NOMO-1 treated with DMSO at 0.1 percent for 48 hours (cell line): ENCODE results near the gene ZNF232.
"Not testable (repeated sequence)": the region's sequence is repeated elsewhere in the genome, so short reads cannot be mapped to it uniquely, and the experiment has no call there.

Source experiments
- DNase-seq: peaks from one replicate; lab custom pipeline; 2025; ENCODE audit not compliant: unreplicated experiment; lab: John Stamatoyannopoulos, UW

ZNF232 gene

GRCh38 chr17:5130261-5130660 is 18.6 kb upstream of the ZNF232 start:
- DNase-seq, result not testable (repeated sequence)

GRCh38 chr17:5129770-5130169 is 18.1 kb upstream of the ZNF232 start:
- not testable (repeated sequence) for DNase-seq

- DNase-seq, result no peak
These were observed 17.3 kb upstream of the ZNF232 start for GRCh38 chr17:5128905-5129535.

GRCh38 chr17:5128387-5128786 is 16.7 kb upstream of the ZNF232 start:
- not testable (repeated sequence) for DNase-seq

GRCh38 chr17:5127910-5128309 is 16.2 kb upstream of the ZNF232 start:
- no peak for DNase-seq

- DNase-seq, result no peak
These were observed 15.2 kb upstream of the ZNF232 start for GRCh38 chr17:5126719-5127488.

- DNase-seq, result not testable (repeated sequence)
These were observed 13.2 kb upstream of the ZNF232 start for GRCh38 chr17:5124896-5125295.

GRCh38 chr17:5124125-5124760 is 12.6 kb upstream of the ZNF232 start:
- not testable (repeated sequence) for DNase-seq

GRCh38 chr17:5123343-5124124 is 11.9 kb upstream of the ZNF232 start:
- no peak for DNase-seq

GRCh38 chr17:5122586-5123342 is 11.1 kb upstream of the ZNF232 start:
- DNase-seq, result no peak

- DNase-seq, result not testable (repeated sequence)
These were observed 10.4 kb upstream of the ZNF232 start for GRCh38 chr17:5122056-5122455.

- DNase-seq, result no peak
These were observed 9.6 kb upstream of the ZNF232 start for GRCh38 chr17:5121186-5121841.

- not testable (repeated sequence) for DNase-seq
These were observed 8.9 kb upstream of the ZNF232 start for GRCh38 chr17:5120436-5121185.

GRCh38 chr17:5120036-5120435 is 8.4 kb upstream of the ZNF232 start:
- no peak for DNase-seq

GRCh38 chr17:5118219-5118618 is 6.5 kb upstream of the ZNF232 start:
- DNase-seq, result no peak

GRCh38 chr17:5115673-5116651 is 4.3 kb upstream of the ZNF232 start, which contains the start of gene USP6:
Gene USP6, plus strand, starts transcription at chr17:5116032. Its CDS starts 14,336 bp downstream, at chr17:5130368.
- no peak for DNase-seq

- DNase-seq, result peak; percentile 49
These were observed 862 bp downstream of the ZNF232 start for GRCh38 chr17:5110816-5111215.

- no peak for DNase-seq
These were observed 10.8 kb downstream of the ZNF232 start for GRCh38 chr17:5100832-5101231.
